Measurements from ENCODE around the gene UCHL3.
"Not testable (repeated sequence)": the region's sequence is repeated elsewhere in the genome, so short reads cannot be mapped to it uniquely, and the experiment has no call there.

Gene UCHL3

GRCh38 chr13:75541961-75542360 lies 7.6 kb upstream of the UCHL3 start:
- Mint-ChIP-seq H3K36me3 (ENCODE audit: low read depth) (no peaks in the 10 kb centered on the region), H3K27me3 (ENCODE audit: low read depth) (no peaks in the 10 kb centered on the region), H3K27ac (no peak overlapping the region), H3K4me1 (peaks cover 4% of the 10 kb centered on the region), H3K9me3 (no peaks in the 10 kb centered on the region), H3K4me3 (no peak overlapping the region)
- TF ChIP-seq CTCF (IDR thresholded peaks at IDR 0.05; ENCODE audit: unreplicated experiment in 3 of 3): no peak

GRCh38 chr13:75544681-75545330 lies 4.8 kb upstream of the UCHL3 start:
- H3K27ac Mint-ChIP-seq: no peak overlapping the region
- no peak overlapping the region for H3K4me3 Mint-ChIP-seq
- no peak for TF ChIP-seq CTCF (IDR thresholded peaks at IDR 0.05; ENCODE audit: unreplicated experiment in 3 of 3)
- peaks cover 8% of the 10 kb centered on the region for H3K4me1 Mint-ChIP-seq
- no peaks in the 10 kb centered on the region for H3K36me3 Mint-ChIP-seq (ENCODE audit: low read depth)
- H3K9me3 Mint-ChIP-seq: no peaks in the 10 kb centered on the region
- H3K27me3 Mint-ChIP-seq (ENCODE audit: low read depth): no peaks in the 10 kb centered on the region

- not testable (repeated sequence) for H3K4me3 Mint-ChIP-seq; H3K9me3 Mint-ChIP-seq; H3K36me3 Mint-ChIP-seq (ENCODE audit: low read depth); H3K27ac Mint-ChIP-seq; H3K27me3 Mint-ChIP-seq (ENCODE audit: low read depth); H3K4me1 Mint-ChIP-seq
These were observed 4.2 kb upstream of the UCHL3 start for GRCh38 chr13:75545386-75545785.

- H3K36me3 Mint-ChIP-seq (ENCODE audit: low read depth): no peaks in the 10 kb centered on the region
- no peak for TF ChIP-seq CTCF (IDR thresholded peaks at IDR 0.05; ENCODE audit: unreplicated experiment in 3 of 3)
- H3K4me3 Mint-ChIP-seq: peak overlapping the region; percentile 42 to 71 (median 58)
- peak overlapping the region in 1 of 3 experiments; percentile 42 for H3K27ac Mint-ChIP-seq
- H3K27me3 Mint-ChIP-seq (ENCODE audit: low read depth): no peaks in the 10 kb centered on the region
- no peaks in the 10 kb centered on the region for H3K9me3 Mint-ChIP-seq
- peaks cover 13% of the 10 kb centered on the region for H3K4me1 Mint-ChIP-seq
These were observed 1.7 kb upstream of the UCHL3 start for GRCh38 chr13:75547917-75548316.

- H3K27me3 Mint-ChIP-seq (ENCODE audit: low read depth): no peaks in the 10 kb centered on the region
- peaks cover 21% of the 10 kb centered on the region for H3K36me3 Mint-ChIP-seq (ENCODE audit: low read depth)
- no peaks in the 10 kb centered on the region for H3K9me3 Mint-ChIP-seq
- peaks cover 13% of the 10 kb centered on the region for H3K4me1 Mint-ChIP-seq
- H3K27ac Mint-ChIP-seq: peak overlapping the region; percentile 95 to 99 (median 98)
- no peak for TF ChIP-seq CTCF (IDR thresholded peaks at IDR 0.05; ENCODE audit: unreplicated experiment in 3 of 3)
- peak overlapping the region; percentile 96 to 99 (median 97) for H3K4me3 Mint-ChIP-seq
These were observed 572 bp downstream of the UCHL3 start for GRCh38 chr13:75550159-75550567.

GRCh38 chr13:75554464-75554863 lies 4.9 kb downstream of the UCHL3 start:
- no peaks in the 10 kb centered on the region for H3K9me3 Mint-ChIP-seq
- no peak overlapping the region for H3K4me3 Mint-ChIP-seq
- no peak overlapping the region for H3K27ac Mint-ChIP-seq
- H3K36me3 Mint-ChIP-seq (ENCODE audit: low read depth): peaks cover 22% of the 10 kb centered on the region
- TF ChIP-seq CTCF (IDR thresholded peaks at IDR 0.05; ENCODE audit: unreplicated experiment in 3 of 3): no peak
- H3K4me1 Mint-ChIP-seq: peaks cover 5% of the 10 kb centered on the region
- no peaks in the 10 kb centered on the region for H3K27me3 Mint-ChIP-seq (ENCODE audit: low read depth)

All from nephron (organoid).